Type B pancreatic cell (in vitro differentiated cells): Measurements from ENCODE around the gene EPHX1. TPM values are rescaled to one million over a fixed set of nuclear protein-coding genes. Genes with fewer than 3 reads are reported as not detected.
A peak's percentile ranks its signal among the peaks of the same experiment; 100 is the strongest.
"Not testable (repeated sequence)": the region's sequence is repeated elsewhere in the genome, so short reads cannot be mapped to it uniquely, and the experiment has no call there.

Experiments used
- DNase-seq: peaks from one replicate; pipeline ENCODE4 v3.0.0; 2021; ENCODE audit warnings: mixed read lengths; ENCODE audit not compliant: unreplicated experiment; ENCODE audit errors: extremely low spot score
- H3K27ac Mint-ChIP-seq: 2 replicates; pipeline ENCODE4 v1.8.0; 2021; ENCODE audit warnings: mild to moderate bottlenecking, mixed read lengths
- H3K27me3 Mint-ChIP-seq: 2 replicates; pipeline ENCODE4 v1.8.0; 2021; ENCODE audit warnings: mixed read lengths
- H3K36me3 Mint-ChIP-seq: 2 replicates; pipeline ENCODE4 v1.8.0; 2021; ENCODE audit warnings: mixed read lengths
- H3K4me1 Mint-ChIP-seq: one replicate; pipeline ENCODE4 v1.8.0; 2021; ENCODE audit warnings: mixed read lengths; ENCODE audit not compliant: unreplicated experiment
- H3K4me3 Mint-ChIP-seq: 2 replicates; pipeline ENCODE4 v1.8.0; 2021; ENCODE audit warnings: mild to moderate bottlenecking, mixed read lengths
- H3K9me3 Mint-ChIP-seq: 2 replicates; pipeline ENCODE4 v1.8.0; 2021; ENCODE audit warnings: mixed read lengths
- long read RNA-seq: library from polyadenylated mRNA; unstranded; transcript quantifications from one replicate; pipeline ENCODE4 v2.0.0, GENCODE V29; 2020
- total RNA-seq: library from RNA; stranded (reverse); gene quantifications from 2 replicates; pipeline ENCODE4 v1.2.1, GENCODE V29; 2021; ENCODE audit warnings: low replicate concordance
- TF ChIP-seq, protein P1 (sequence below): fragments of 200-600 bp; sonication (generic); conservative IDR thresholded peaks from 2 replicates; pipeline ENCODE4 v1.5.0; 2021; ENCODE audit warnings: antibody characterized with exemption, mild to moderate bottlenecking

EPHX1 gene
- 65.2 and 86.1 TPM in 2 replicates for total RNA-seq
- long read RNA-seq, partial matches to known transcripts, result 0 of 1 reads
- long read RNA-seq, other reads (novel, unspliced or antisense), result 1 of 1 reads

GRCh38 chr1:225809842-225810578, at the start of gene EPHX1:
Gene EPHX1, plus strand, starts transcription at chr1:225810124. Its CDS starts 18,606 bp downstream, at chr1:225828730.
- H3K27me3 Mint-ChIP-seq, result no peaks in the 10 kb centered on the region
- peak; percentile 90 for DNase-seq
- H3K9me3 Mint-ChIP-seq, result no peaks in the 10 kb centered on the region
- H3K4me3 Mint-ChIP-seq, result peak within 1 kb of the TSS; percentile 94
- peaks cover 27% of the 10 kb centered on the region for H3K4me1 Mint-ChIP-seq
- peak within 1 kb of the TSS; percentile 77 for H3K27ac Mint-ChIP-seq
- TF ChIP-seq, protein P1, sequence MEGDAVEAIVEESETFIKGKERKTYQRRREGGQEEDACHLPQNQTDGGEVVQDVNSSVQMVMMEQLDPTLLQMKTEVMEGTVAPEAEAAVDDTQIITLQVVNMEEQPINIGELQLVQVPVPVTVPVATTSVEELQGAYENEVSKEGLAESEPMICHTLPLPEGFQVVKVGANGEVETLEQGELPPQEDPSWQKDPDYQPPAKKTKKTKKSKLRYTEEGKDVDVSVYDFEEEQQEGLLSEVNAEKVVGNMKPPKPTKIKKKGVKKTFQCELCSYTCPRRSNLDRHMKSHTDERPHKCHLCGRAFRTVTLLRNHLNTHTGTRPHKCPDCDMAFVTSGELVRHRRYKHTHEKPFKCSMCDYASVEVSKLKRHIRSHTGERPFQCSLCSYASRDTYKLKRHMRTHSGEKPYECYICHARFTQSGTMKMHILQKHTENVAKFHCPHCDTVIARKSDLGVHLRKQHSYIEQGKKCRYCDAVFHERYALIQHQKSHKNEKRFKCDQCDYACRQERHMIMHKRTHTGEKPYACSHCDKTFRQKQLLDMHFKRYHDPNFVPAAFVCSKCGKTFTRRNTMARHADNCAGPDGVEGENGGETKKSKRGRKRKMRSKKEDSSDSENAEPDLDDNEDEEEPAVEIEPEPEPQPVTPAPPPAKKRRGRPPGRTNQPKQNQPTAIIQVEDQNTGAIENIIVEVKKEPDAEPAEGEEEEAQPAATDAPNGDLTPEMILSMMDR, result peak; percentile 56
- no peaks in the 10 kb centered on the region for H3K36me3 Mint-ChIP-seq

- Mint-ChIP-seq H3K9me3 (no peaks in the 10 kb centered on the region), H3K4me1 (peaks cover 40% of the 10 kb centered on the region), H3K27ac (no peak overlapping the region), H3K27me3 (no peaks in the 10 kb centered on the region), H3K36me3 (no peaks in the 10 kb centered on the region), H3K4me3 (no peak overlapping the region)
- TF ChIP-seq, protein P1, result no peak
- no peak for DNase-seq
Measured at GRCh38 chr1:225760531-225760930, 49.4 kb upstream of the EPHX1 start.

- not testable (repeated sequence) for H3K9me3 Mint-ChIP-seq, DNase-seq, H3K27ac Mint-ChIP-seq, H3K27me3 Mint-ChIP-seq, H3K4me3 Mint-ChIP-seq, H3K36me3 Mint-ChIP-seq
- peaks cover 36% of the 10 kb centered on the region for H3K4me1 Mint-ChIP-seq
Measured at GRCh38 chr1:225761395-225761794, 48.5 kb upstream of the EPHX1 start.

- Mint-ChIP-seq H3K4me3 (no peak overlapping the region), H3K4me1 (peaks cover 40% of the 10 kb centered on the region), H3K9me3 (no peaks in the 10 kb centered on the region), H3K36me3 (peaks cover 3% of the 10 kb centered on the region), H3K27ac (peak overlapping the region; percentile 82), H3K27me3 (no peaks in the 10 kb centered on the region)
- DNase-seq, result no peak
- TF ChIP-seq, protein P1, result no peak
Measured at GRCh38 chr1:225762002-225762441, 47.9 kb upstream of the EPHX1 start.

DNA sequence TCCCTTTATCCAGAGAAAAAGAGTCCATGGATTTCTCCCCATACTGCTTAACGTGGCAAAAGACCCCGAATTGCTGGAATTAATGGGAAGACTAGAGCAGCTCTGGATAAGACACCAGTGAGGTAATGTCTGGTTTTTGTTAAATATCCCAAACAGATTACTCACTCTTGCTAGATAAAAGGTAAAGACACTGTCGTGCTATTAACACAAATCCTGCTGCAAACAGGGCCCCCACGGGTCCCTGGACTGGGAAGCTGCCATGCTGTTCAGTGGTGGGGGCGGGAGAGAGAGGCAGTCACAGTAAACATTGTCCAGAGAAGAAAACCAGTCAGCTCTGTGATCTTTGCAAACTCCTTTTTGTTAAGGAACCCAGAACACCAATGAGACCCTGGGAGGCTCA, 47.5 kb upstream of the EPHX1 start:
- Mint-ChIP-seq H3K27me3 (no peaks in the 10 kb centered on the region), H3K36me3 (peaks cover 3% of the 10 kb centered on the region), H3K4me3 (peak overlapping the region; percentile 56), H3K27ac (peak overlapping the region; percentile 82), H3K4me1 (peaks cover 44% of the 10 kb centered on the region), H3K9me3 (no peaks in the 10 kb centered on the region)
- TF ChIP-seq, protein P1, result no peak
- no peak for DNase-seq
